SH-SY5Y (cell line): ENCODE results near the gene NTM.

Experiments
- GATA2 ChIP-seq: IDR thresholded peaks from 2 replicates; pipeline ENCODE4 v1.6.1; 2011; ENCODE audit warnings: mild to moderate bottlenecking, low read depth, low read length
- GATA3 ChIP-seq: IDR thresholded peaks from 2 replicates; pipeline ENCODE4 v1.6.1; 2011; ENCODE audit warnings: low read depth, mild to moderate bottlenecking, low read length, moderate library complexity

- TF ChIP-seq GATA2 (no peak), GATA3 (no peak)
Observed at GRCh38 chr11:132005887-132006286, 635.5 kb downstream of the NTM start.
